IPS-NIHi11 (cell line): ENCODE measurements around the gene PLK4.
A peak's percentile ranks its signal among the peaks of the same experiment; 100 is the strongest.
"Not testable (repeated sequence)": the region's sequence is repeated elsewhere in the genome, so short reads cannot be mapped to it uniquely, and the experiment has no call there.

Source experiments
- DNase-seq: peaks from one replicate; pipeline ENCODE4 v3.0.0; 2012; ENCODE audit warnings: mixed read lengths, low spot score

PLK4 gene

DNA sequence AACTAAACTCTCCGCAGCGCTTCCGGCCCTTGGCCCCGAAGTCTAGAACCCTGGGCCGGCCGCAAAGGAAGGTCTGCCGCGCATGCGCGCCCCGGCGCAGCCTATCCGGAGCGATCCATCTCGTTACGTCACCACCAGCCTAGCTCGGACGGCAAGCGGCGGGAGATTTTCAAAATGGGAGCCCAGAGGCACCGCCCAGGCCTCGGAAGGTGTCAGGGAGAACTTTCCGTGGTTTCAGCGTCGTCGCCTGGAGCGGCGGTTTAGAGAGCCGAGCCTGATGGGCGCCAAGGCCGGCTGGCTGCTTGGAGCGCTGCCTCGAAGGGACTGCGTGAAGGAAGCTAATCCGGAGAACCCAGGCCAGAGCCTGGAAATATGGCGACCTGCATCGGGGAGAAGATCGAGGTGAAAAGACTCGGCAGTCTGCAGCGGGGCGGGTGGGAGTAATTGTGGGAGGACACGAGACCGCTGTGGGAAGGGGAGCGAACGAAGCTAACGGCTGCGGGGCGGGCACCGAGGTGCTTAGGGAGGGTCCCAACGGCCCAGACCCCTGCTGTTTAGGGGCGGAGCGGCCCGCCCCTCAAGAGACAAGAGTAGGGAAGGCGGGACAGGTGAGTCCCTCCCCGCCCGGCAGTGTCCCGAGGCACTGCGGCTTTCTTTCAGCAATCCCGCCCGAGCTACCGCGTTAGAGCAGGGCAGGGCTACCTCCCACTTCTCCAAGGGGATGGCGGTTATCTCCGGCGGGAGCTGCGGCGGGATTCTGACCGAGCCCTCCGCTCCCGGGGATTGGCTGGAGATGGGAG is at the start of gene PLK4:
Gene PLK4, plus strand, starts transcription at position 131 of the 800 bp plus-strand sequence. Its CDS starts 242 bp downstream, at position 373.
- peak; percentile 94 for DNase-seq

DNA sequence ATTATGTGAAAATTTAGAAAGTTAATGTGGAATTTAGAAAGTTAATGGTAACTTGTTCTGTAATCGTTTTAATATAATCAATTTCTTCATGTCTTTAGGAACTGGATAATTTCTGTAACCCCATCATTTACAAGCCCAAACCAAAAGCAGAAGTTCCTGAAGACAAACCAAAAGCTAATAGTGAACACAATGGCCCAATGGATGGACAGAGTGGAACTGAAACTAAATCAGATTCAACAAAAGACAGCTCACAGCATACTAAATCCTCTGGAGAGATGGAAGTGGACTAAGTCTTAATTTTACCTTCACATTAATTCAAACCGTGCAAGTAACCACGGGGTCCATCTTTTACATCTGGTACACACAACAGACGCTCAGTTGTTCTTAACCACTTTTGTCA is 48.1 kb upstream of the PLK4 start:
- DNase-seq = no peak

DNA sequence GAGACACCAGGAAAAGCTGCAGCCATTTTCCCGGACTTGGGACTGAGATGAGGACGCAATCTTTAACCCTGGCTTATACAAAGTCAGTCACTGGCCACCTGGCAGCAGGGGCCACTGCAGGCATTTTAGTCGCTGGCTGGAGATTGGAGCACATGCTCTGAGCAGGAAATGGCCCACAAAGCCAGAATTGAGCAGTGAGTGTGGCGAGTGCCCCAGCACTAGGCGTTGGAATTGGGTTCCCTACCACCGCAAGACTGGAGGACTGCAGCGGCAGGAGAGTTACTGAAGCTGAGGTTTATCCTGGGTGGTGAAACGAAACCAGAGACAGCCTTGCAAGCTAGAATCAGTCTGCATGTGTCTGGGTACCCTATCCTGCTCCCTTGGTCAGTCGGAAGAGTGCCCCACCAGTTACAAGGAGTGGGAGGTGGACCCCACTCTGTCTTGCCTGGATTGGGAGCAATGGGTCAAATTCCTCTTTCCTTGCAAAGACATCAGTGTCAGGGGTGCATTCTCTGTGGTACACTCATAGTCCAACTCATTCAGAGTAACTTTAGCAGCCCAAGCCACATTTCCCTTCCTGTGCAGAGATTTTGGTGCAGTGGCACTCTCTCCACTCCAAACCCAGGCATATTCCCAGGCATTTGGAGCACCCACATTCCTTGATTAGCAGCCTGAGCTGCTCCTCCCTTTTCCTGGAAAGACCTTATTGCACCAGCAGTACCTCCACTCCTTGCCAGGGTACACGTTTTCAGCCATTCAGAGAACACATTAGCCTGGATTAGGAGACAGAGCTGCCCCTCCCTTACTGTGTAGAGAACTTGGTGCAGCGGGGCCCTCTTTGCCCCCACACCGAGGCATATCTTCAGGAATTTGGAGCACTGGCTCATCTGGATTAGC is 36.7 kb upstream of the PLK4 start:
- DNase-seq = peak; percentile 13

DNA sequence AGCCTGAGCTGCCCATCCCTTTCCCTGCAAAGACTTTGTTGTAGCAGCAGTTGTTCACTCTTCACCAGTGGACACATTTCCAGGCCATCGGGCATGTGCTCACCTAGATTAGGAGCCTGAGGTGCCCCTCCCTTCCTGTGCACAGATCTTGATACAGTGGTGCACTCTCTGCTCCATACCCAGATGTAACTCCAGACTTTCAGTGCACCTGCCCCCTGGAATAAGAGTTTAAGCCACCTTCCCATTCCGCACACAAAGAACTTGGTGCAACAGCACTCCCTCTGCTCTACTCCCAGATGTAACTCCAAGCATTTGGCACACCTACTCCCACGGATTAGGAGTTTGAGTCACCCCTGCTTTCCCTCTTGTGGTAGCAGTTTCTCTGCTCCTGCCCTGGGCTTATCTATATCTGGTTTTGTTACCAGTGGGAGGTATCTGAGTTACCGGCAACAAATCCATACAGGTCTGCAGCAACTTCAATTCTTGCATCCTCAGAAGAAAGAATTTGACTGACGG is 36.0 kb upstream of the PLK4 start:
- no peak for DNase-seq

DNA sequence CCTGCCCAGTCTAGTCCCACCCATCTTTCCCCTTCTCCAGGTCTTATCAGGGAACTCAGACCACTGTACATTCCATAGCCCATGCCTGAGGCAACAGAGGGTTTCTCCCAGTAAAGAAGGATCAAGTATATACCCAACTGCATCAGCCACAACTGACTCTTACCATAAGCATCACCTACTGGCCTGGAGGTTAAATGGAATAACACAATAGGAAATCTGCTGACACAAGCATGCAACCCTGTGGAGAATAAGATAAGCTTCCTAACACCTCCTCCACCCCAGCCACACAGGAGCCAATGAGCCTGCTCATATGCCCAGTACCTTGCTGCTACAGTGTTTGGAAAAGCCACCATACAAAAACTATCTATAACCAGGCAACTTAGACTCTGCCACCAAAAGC is 34.6 kb upstream of the PLK4 start:
- no peak for DNase-seq

DNA sequence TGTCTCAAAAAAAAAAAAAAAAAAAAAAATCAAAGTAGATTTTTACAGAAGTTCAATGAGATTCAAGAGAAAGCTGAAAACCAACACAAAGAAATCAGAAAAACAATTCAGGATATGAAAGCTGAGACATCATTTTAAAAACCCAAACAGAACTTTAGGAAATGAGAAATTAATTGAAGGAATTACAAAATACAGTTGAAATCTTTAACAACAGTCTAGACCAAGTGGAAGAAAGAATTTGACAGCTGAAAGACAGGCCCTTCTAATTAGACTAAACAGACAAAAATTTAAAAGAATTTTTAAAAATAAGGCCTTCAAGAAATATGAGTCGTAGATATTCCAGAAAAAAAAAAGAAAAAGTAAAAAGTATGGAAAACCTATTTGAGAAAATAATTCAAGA is 33.9 kb upstream of the PLK4 start:
- no peak for DNase-seq

DNA sequence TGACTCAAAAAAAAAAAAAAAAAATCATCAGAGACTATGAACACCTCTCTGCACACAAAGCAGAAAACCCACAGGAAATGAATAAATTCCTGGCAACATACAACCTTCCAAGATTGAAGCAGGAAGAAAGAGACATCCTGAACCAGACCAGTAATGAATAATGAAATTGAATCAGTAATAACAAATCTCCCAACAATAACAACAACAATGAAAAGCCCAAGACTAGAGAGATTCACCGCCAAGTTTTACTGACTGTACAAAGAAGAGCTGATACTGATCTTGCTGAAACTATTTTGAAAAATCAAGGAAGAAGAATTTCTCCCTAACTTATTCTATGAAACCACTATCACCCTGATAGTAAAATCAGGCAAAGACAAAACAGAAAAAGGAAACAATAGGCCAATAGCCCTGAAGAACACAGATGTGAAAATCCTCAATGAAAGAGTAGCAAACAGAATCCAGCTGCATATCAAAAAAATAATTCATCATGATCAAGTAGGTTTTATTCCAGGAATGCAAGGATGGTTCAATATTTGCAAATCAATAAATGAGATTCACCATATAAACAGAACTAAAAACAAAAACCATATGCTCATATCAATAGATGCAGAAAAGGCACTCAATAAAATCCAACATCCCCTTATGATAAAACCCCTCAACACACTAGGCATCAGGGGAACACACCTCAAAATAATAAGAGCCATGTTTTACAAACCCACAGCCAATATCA is 31.0 kb upstream of the PLK4 start:
- DNase-seq = no peak

DNA sequence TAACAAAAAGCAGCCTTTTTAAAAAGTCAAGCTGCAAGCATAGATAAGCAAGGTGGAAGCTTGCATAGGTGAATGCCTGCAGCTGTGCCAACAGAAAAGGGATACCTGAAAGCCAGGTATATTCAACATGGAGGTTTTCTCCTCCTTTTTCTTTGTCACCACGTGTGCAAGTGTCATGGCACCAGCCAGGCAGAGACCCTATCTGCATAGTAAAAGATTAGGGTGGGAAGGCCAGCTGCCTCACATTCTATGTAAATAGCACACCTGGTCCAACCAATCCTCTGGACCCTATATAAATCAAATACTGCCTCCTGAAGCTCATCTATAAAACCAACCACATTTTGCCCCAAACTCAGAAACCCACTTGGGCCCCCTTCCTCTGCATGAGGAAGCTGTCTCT is 28.0 kb upstream of the PLK4 start:
- DNase-seq = no peak

DNA sequence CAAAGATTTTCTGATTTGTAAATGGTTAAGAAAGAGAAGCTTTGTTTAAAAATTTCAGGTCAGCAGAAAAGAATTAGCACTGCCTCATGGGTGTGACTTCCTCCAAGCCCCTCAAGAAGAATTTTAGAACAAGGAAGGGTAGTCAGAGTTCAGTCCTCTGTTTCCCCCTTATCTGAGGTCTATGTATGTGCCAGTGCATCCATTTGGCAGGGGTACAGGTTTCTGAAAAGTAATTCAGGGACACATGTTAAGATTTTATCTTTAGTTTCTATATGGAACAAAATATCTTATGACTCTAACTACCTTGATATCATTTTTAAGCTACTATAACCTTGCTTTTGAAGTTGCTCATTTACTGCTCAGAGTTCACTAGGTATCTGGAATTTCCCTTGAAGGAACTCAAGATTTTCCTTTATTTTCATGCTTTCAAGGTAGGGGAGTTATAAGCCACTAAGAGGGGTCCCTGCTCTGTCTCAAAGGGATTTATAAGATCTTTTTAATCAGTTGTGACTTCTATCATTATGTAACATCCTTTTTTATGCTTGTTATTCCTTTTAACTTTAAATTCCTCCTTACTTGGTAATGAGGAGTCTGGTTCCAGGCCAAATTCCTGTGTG is 24.4 kb upstream of the PLK4 start:
- DNase-seq = no peak

DNA sequence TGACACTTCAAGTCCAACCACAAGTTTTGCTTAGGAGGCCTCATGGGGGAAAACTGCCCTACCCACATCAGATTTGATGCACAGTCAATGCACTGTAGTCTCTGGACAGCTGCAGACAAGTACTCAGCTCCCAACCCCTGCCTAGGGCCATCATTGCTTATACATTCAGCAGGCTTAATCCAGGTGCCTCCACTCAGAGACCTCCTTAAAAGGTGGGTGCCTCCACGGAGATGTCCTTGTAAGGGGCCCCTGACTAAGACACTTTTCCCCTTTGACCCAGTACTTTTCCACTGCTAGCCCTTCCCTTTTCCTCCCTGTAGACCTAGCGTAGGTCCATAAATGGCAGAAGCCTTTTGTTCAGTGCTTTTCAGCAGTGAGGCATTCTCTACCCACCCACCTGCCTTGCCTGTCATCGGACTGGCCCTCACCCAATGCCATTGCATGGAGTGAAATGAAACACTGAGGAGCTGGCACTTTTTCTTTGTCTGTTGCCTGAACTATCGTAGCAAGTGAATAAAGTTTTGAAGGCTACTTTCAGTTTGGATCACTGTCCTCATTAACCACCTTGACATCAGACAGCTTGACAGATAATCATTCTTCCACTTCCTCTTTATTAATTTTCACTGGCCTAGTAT is 23.8 kb upstream of the PLK4 start:
- DNase-seq = peak; percentile 34

DNA sequence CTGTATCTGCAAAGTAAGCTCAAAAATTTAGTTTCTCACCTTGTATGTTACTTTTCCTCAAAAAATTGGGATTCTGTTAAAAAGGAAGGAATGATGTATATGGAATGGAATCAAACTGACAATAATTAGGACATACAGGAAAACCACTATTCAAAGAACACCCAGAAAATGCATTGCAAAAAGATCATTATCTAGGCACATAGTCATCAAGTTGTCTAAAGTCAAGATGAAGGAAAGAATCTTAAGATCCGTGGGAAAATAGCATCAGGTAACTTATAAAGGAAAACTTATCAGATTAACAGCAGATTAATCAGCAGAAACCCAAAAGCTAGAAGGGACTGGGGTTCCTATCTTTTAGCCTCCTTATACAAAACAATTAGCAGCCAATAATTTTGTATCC is 23.1 kb upstream of the PLK4 start:
- DNase-seq = no peak

DNA sequence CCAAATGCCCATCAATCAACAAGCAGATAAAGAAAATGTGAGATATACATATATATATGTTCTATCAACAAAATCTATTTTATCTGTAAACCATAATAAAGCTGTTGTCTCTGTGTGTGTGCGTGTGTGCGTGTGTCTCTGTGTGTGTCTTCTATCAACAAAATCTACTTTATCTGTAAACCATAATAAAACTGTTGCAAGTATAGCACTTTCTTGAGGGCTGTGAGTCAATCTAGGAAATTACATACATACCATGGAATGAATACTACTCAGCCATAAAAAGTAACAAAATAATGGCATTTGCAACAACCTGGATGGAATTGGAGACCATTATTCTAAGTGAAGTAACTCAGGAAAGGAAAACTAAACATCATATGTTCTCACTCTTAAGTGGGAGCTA is 12.5 kb upstream of the PLK4 start:
- no peak for DNase-seq

DNA sequence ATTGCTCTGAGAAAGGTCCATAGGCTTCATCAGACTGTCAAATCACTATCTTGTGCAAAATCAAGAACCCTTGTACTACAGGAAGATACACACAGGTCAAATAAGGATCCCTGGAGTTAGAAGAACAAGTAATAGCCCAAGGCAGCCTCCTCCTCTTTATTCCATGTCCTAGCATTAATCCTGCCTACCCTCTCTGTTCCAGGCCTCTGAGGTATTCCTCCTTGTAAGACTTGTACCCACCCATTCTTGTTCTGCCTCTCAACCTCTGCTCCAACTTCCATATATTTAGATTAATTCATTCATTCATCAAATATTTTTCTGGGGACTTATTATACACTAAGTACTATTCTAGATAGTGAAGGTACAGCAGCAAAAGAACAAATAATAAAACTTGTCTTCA is 10.4 kb upstream of the PLK4 start:
- DNase-seq = no peak

DNA sequence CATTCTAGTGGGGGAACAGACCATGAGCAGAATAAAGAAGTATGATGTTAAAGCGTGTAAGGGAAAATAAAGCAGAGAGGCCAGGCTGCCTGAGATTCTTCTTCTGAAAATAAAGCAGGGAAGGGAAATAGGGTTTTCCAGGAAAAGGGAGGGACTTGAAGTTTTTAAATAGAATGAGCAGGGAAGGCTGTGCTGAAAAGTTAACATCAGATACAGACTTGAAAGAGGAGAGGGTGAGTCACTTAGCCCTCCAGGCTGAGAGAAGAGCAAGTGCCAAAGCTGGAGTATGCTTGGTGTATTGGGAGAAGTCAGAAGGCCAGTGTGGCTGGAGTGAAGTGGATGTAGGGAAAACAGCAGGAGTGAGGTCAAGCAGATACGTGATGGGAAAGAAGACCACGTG is 10.0 kb upstream of the PLK4 start:
- DNase-seq = no peak

DNA sequence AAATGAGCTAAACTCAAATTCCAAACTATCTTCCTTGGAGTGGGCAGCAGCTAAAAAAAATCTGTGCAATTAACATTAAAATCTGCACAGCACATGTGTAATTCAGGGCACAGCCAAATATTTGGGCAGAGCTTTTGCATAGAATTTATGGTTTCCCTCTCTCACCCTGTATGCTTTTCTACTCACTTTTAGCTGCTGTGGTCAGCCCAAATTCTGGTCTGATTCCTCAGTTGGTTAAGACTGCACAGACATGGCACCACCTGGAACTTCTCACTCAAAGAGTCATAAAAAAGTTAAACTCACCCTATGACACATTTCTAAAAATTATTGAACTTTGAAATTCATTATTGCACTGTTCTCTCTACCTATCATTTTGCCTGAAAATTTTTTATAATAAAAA is 4.9 kb upstream of the PLK4 start:
- DNase-seq = no peak

DNA sequence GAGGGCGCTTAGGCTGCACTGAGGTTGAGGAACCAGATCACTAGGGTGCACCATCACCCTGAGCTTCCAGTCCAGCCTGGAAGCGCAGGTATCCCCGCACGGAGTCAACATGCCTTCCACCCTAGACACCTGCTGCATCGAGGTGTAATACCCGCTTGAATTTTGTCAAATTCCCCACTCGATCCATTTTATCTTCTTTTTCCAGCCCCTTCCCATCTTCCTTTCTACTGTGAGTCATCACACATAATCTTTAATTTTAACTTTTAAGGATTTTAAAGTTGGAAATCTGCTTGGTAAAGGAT is 821 bp downstream of the PLK4 start:
- no peak for DNase-seq

DNA sequence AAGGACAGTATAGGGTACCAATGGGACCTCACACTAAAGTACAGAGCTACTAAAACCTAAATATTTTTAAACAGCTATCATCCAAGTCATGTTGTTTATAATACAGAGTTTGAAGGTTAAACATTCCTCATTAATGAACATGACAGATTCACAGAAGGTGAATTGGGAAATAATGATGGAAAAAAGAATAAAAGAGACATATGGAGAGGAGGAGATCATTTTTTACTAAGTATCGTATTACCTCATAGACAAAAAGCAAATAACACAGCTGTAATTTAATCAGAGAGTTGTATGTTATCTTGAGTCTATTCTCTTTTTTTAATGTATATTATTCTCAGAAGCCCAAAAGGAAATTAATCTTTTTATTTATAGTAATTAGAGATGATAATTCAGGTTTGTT is 7.9 kb downstream of the PLK4 start:
- no peak for DNase-seq

DNA sequence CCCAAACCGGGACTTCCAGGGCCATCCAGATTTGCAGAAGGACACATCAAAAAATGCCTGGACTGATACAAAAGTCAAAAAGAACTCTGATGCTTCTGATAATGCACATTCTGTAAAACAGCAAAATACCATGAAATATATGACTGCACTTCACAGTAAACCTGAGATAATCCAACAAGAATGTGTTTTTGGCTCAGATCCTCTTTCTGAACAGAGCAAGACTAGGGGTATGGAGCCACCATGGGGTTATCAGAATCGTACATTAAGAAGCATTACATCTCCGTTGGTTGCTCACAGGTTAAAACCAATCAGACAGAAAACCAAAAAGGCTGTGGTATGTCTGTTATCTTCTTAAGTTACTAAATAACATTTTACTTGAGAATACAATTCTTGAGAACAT is 9.2 kb downstream of the PLK4 start:
- no peak for DNase-seq

DNA sequence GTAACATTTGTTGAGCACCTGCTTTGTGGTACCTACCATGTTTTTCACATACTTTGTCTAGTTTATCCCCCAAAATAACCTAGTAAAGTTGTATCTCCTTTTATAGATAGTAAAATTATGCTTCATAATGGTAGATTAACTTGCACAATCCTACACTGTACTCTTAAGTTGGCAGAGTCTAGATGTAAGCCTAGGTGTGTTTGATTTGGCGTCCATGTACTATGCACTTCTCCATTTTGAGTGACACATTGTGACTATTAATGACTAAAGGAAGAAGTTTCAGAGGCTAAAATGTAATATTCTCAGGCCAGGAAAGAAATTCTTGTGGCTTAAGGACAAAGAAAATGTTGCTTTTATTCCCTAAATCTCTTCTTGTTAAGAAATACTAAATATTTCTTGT is 15.4 kb downstream of the PLK4 start:
- no peak for DNase-seq

DNA sequence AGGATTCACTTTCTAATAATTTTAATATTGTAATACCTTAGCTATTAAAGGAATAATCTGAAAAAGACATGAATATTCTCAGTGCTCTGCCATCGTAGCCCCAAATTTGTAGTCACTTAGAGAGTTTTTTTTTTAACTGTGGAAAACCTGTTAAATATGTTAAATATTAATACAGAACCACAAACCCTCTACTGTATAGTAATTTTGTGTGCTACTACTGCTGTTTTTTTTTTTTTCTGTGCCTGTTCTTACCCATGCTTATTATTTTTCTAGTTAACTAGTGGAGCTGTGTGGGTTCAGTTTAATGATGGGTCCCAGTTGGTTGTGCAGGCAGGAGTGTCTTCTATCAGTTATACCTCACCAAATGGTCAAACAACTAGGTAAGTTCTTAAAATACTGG is 15.8 kb downstream of the PLK4 start:
- DNase-seq = no peak

DNA sequence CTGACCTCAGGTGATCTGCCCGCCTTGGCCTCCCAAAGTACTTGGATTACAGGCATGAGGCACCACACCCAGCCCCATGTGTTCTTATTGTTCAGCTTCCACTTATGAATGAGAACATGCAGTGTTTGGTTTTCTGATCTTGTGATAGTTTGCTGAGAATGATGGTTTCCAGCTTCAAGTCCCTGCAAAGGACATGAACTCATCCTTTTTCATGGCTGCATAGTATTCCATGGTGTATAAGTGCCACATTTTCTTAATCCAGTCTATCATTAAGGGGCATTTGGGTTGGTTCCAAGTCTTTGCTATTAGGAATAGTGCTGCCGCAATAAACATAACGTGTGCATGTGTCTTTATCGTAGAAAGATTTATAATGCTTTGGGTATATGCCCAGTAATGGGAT is 19.0 kb downstream of the PLK4 start:
- DNase-seq = not testable (repeated sequence)

DNA sequence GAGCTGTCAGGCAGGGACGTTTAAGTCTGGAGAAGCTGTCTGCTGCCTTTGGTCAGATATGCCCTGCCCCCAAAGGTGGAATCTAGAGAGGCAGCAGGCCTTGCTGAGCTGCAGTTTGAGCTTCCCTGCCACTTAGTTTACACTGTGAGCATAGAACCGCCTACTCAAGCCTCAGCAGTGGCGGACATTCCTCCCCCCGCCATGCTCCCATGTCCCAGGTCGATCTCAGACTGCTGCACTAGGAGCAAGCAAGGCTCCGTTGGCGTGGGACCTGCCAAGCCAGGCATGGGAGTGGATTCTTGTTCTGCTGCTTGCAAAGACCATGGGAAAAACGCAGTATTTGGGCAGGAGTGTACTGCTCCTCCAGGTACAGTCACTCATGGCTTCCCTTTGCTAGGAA is 24.3 kb downstream of the PLK4 start:
- no peak for DNase-seq
